ENCODE measurements around the gene THAP10.
A peak's percentile ranks its signal among the peaks of the same experiment; 100 is the strongest.
"Not testable (repeated sequence)": the region's sequence is repeated elsewhere in the genome, so short reads cannot be mapped to it uniquely, and the experiment has no call there.

Gene THAP10

GRCh38 chr15:70859322-70859908 lies 32.8 kb downstream of the THAP10 start:
- DNase-seq (ENCODE audit: low read depth), result no peak
- TF ChIP-seq CTCF (IDR thresholded peaks at IDR 0.05; ENCODE audit: control insufficient read depth, insufficient read depth, low read depth, low read length, missing control alignments), result no peak

GRCh38 chr15:70858614-70859321 lies 33.5 kb downstream of the THAP10 start:
- not testable (repeated sequence) for H3K4me3 ChIP-seq (ENCODE audit: control insufficient read depth, low read depth, low read length); DNase-seq (ENCODE audit: low read depth)

More at GRCh38 chr15:70859322-70859908, 32.8 kb downstream of the THAP10 start:
- H3K4me3 ChIP-seq (ENCODE audit: control insufficient read depth, low read depth, low read length), result no peak overlapping the region

GRCh38 chr15:70857562-70858285 lies 34.5 kb downstream of the THAP10 start:
- TF ChIP-seq CTCF (IDR thresholded peaks at IDR 0.05; ENCODE audit: control insufficient read depth, insufficient read depth, low read depth, low read length, missing control alignments), result no peak

GRCh38 chr15:70856884-70857561 lies 35.2 kb downstream of the THAP10 start:
- DNase-seq (ENCODE audit: low read depth), result peak; percentile 99
- no peak for TF ChIP-seq CTCF (IDR thresholded peaks at IDR 0.05; ENCODE audit: control insufficient read depth, insufficient read depth, low read depth, low read length, missing control alignments)
- no peak overlapping the region for H3K4me3 ChIP-seq (ENCODE audit: control insufficient read depth, low read depth, low read length)

More at GRCh38 chr15:70857562-70858285, 34.5 kb downstream of the THAP10 start:
- no peak for DNase-seq (ENCODE audit: low read depth)
- H3K4me3 ChIP-seq (ENCODE audit: control insufficient read depth, low read depth, low read length), result no peak overlapping the region

- H3K4me3 ChIP-seq (ENCODE audit: control insufficient read depth, low read depth, low read length), result no peak overlapping the region
- TF ChIP-seq CTCF (IDR thresholded peaks at IDR 0.05; ENCODE audit: control insufficient read depth, insufficient read depth, low read depth, low read length, missing control alignments), result no peak
- DNase-seq (ENCODE audit: low read depth), result no peak
These were observed 35.9 kb downstream of the THAP10 start for GRCh38 chr15:70856177-70856883.

GRCh38 chr15:70855764-70856163 lies 36.5 kb downstream of the THAP10 start:
- no peak overlapping the region for H3K4me3 ChIP-seq (ENCODE audit: control insufficient read depth, low read depth, low read length)
- DNase-seq (ENCODE audit: low read depth), result no peak
- TF ChIP-seq CTCF (IDR thresholded peaks at IDR 0.05; ENCODE audit: control insufficient read depth, insufficient read depth, low read depth, low read length, missing control alignments), result no peak

All from AG09309 (cell line).